Measurements from ENCODE around the gene RPL27. TPM values are rescaled to one million over a fixed set of nuclear protein-coding genes. Genes with fewer than 3 reads are reported as not detected.

The RPL27 gene
- polyA plus RNA-seq, 1 donor (not counting 4 experiments of a cell fraction or from before 2014, with no cell fraction given), result 7,614 TPM

GRCh38 chr17:43039646-43040045 is 41.4 kb downstream of the RPL27 start:
- Histone ChIP-seq H3K27me3 (ENCODE audit: control insufficient read depth, extremely low read depth, insufficient read depth, low read length) (no peaks in the 10 kb centered on the region), H3K9ac (ENCODE audit: control insufficient read depth, extremely low read depth, insufficient read depth, low read length) (no peak overlapping the region), H3K36me3 (ENCODE audit: control insufficient read depth in 2 of 2, extremely low read depth in 1 of 2, insufficient read depth in 2 of 2, low read length in 2 of 2) (peaks cover 0 to 6% of the 10 kb centered on the region in 2 experiments), H3K4me1 (ENCODE audit: control insufficient read depth, extremely low read depth, insufficient read depth, low read length) (no peaks in the 10 kb centered on the region), H4K20me1 (ENCODE audit: control insufficient read depth, extremely low read depth, insufficient read depth, low read length) (no peaks in the 10 kb centered on the region), H3K9me3 (ENCODE audit: control insufficient read depth, low read depth, low read length) (no peaks in the 10 kb centered on the region), H3K79me2 (ENCODE audit: control insufficient read depth, insufficient read depth, low read length) (no peaks in the 10 kb centered on the region), H3K4me2 (ENCODE audit: control insufficient read depth, extremely low read depth, insufficient read depth, low read depth, low read length) (no peak overlapping the region), H3K4me3 (ENCODE audit: control insufficient read depth in 2 of 3, extremely low read depth in 1 of 3, insufficient read depth in 2 of 3, low read depth in 1 of 3, low read length in 3 of 3) (no peak overlapping the region), H3K27ac (ENCODE audit: control insufficient read depth, insufficient read depth, low read length) (no peak overlapping the region), H2AFZ (ENCODE audit: control insufficient read depth, low read length) (no peak overlapping the region), H3K9me1 (ENCODE audit: control insufficient read depth, extremely low read depth, insufficient read depth, low read length) (no peaks in the 10 kb centered on the region)
- dilution Hi-C loops (cut with MboI; ENCODE audit: extremely low pct_ligation_motif_present, low sequenced_read_pairs), result no loop called here
- no peak for DNase-seq (ENCODE audit: low read depth, low spot score)
- TF ChIP-seq EZH2 (IDR thresholded peaks at IDR 0.05; ENCODE audit: low read length) (no peak), CTCF (optimal IDR thresholded peaks at IDR 0.05 in 1 of 3, IDR thresholded peaks at IDR 0.05 in 1 of 3, conservative IDR thresholded peaks at IDR 0.05 in 1 of 3; ENCODE audit: extremely low read depth in 1 of 3, insufficient read depth in 2 of 3, low read length in 3 of 3) (no peak)
- FAIRE-seq, result no peak

- Histone ChIP-seq H3K36me3 (ENCODE audit: control insufficient read depth in 2 of 2, extremely low read depth in 1 of 2, insufficient read depth in 2 of 2, low read length in 2 of 2) (peaks cover 0 to 6% of the 10 kb centered on the region in 2 experiments), H3K4me1 (ENCODE audit: control insufficient read depth, extremely low read depth, insufficient read depth, low read length) (no peaks in the 10 kb centered on the region), H3K4me2 (ENCODE audit: control insufficient read depth, extremely low read depth, insufficient read depth, low read depth, low read length) (no peak overlapping the region), H3K9ac (ENCODE audit: control insufficient read depth, extremely low read depth, insufficient read depth, low read length) (no peak overlapping the region), H3K4me3 (ENCODE audit: control insufficient read depth in 2 of 3, extremely low read depth in 1 of 3, insufficient read depth in 2 of 3, low read depth in 1 of 3, low read length in 3 of 3) (no peak overlapping the region), H3K9me1 (ENCODE audit: control insufficient read depth, extremely low read depth, insufficient read depth, low read length) (no peaks in the 10 kb centered on the region), H3K27ac (ENCODE audit: control insufficient read depth, insufficient read depth, low read length) (no peak overlapping the region), H4K20me1 (ENCODE audit: control insufficient read depth, extremely low read depth, insufficient read depth, low read length) (no peaks in the 10 kb centered on the region), H3K79me2 (ENCODE audit: control insufficient read depth, insufficient read depth, low read length) (no peaks in the 10 kb centered on the region), H3K27me3 (ENCODE audit: control insufficient read depth, extremely low read depth, insufficient read depth, low read length) (no peaks in the 10 kb centered on the region), H3K9me3 (ENCODE audit: control insufficient read depth, low read depth, low read length) (no peaks in the 10 kb centered on the region), H2AFZ (ENCODE audit: control insufficient read depth, low read length) (no peak overlapping the region)
- no peak for DNase-seq (ENCODE audit: low read depth, low spot score)
- TF ChIP-seq CTCF (optimal IDR thresholded peaks at IDR 0.05 in 1 of 3, IDR thresholded peaks at IDR 0.05 in 1 of 3, conservative IDR thresholded peaks at IDR 0.05 in 1 of 3; ENCODE audit: extremely low read depth in 1 of 3, insufficient read depth in 2 of 3, low read length in 3 of 3), result no peak
- no peak for TF ChIP-seq EZH2 (IDR thresholded peaks at IDR 0.05; ENCODE audit: low read length)
- dilution Hi-C loops (cut with MboI; ENCODE audit: extremely low pct_ligation_motif_present, low sequenced_read_pairs), result no loop called here
- FAIRE-seq, result no peak
Observed at GRCh38 chr17:43040655-43041054, 42.4 kb downstream of the RPL27 start.
